ENCODE results near the gene AOPEP. TPM values are rescaled to one million over a fixed set of nuclear protein-coding genes. Genes with fewer than 3 reads are reported as not detected.

The AOPEP gene
- total and polyA plus RNA-seq, 11 donors, result 105 to 310 (median 185) TPM

- DNase-seq (peak in 2 of 5 donors; percentile 53 to 60), ATAC-seq (peak in 3 of 4 donors; percentile 70 to 74 (median 72))
- no peak for TF ChIP-seq POLR2A (IDR thresholded peaks at IDR 0.05)
- no peak for TF ChIP-seq CTCF (IDR thresholded peaks at IDR 0.05)
- Histone ChIP-seq H3K9me3 (no peaks in the 10 kb centered on the region), H3K36me3 (no peaks in the 10 kb centered on the region), H3K4me1 (peaks cover 0 to 55% (median 11%) of the 10 kb centered on the region in 12 donors), H3K27ac (peak overlapping the region in 11 of 12 donors; percentile 32 to 79 (median 50)), H3K4me3 (no peak overlapping the region), H3K27me3 (no peaks in the 10 kb centered on the region)
- WGBS, 4 donors, result 58 to 66% (median 63%) methylated on average over 8 of the region's 8 CpGs
- intact Hi-C loops (cut with DNase I), result loop anchor here in 3 of 10 donors (5.0 to 10.0 kb wide), 3 partner anchors 38 to 46 kb away; no protein-coding TSS in a partner anchor
Measured at GRCh38 chr9:94819161-94819687, 92.7 kb downstream of the AOPEP start.

- H3K9me3 ChIP-seq, result no peaks in the 10 kb centered on the region
- DNase-seq (no peak), ATAC-seq (no peak)
- H3K27ac ChIP-seq, result peak overlapping the region in 5 of 12 donors; percentile 32 to 77 (median 47)
- no peak for TF ChIP-seq POLR2A (IDR thresholded peaks at IDR 0.05)
- no peak for TF ChIP-seq CTCF (IDR thresholded peaks at IDR 0.05)
- H3K4me3 ChIP-seq, result no peak overlapping the region
- H3K4me1 ChIP-seq, result peaks cover 0 to 76% (median 20%) of the 10 kb centered on the region in 12 donors
- intact Hi-C loops (cut with DNase I), result no loop called here
- H3K36me3 ChIP-seq, result no peaks in the 10 kb centered on the region
- no peaks in the 10 kb centered on the region for H3K27me3 ChIP-seq
- 90 to 96% (median 93%) methylated on average over 3 of the region's 3 CpGs for WGBS, 4 donors
Measured at GRCh38 chr9:94821098-94821887, 94.8 kb downstream of the AOPEP start.

- ATAC-seq, result peak in 3 of 4 donors; percentile 21 to 56 (median 36)
- 67 to 85% (median 74%) methylated on average over 2 of the region's 2 CpGs for WGBS, 4 donors
- Histone ChIP-seq H3K4me3 (no peak overlapping the region), H3K36me3 (no peaks in the 10 kb centered on the region), H3K27me3 (no peaks in the 10 kb centered on the region), H3K4me1 (peaks cover 0 to 80% (median 20%) of the 10 kb centered on the region in 12 donors), H3K27ac (peak overlapping the region in 9 of 12 donors; percentile 6 to 77 (median 38)), H3K9me3 (no peaks in the 10 kb centered on the region)
- intact Hi-C loops (cut with DNase I), result no loop called here
- no peak for TF ChIP-seq CTCF (IDR thresholded peaks at IDR 0.05)
- no peak for TF ChIP-seq POLR2A (IDR thresholded peaks at IDR 0.05)
- DNase-seq, result no peak
Measured at GRCh38 chr9:94822273-94822672, 95.8 kb downstream of the AOPEP start.

- DNase-seq (no peak), ATAC-seq (no peak)
- TF ChIP-seq CTCF (IDR thresholded peaks at IDR 0.05) (no peak), POLR2A (IDR thresholded peaks at IDR 0.05) (no peak)
- H3K27me3 ChIP-seq, result no peaks in the 10 kb centered on the region
- WGBS, 4 donors, result 78 to 89% (median 81%) methylated on average over 5 of the region's 5 CpGs
- intact Hi-C loops (cut with DNase I), result no loop called here
- peak overlapping the region in 4 of 12 donors; percentile 32 to 47 (median 36) for H3K27ac ChIP-seq
- H3K4me1 ChIP-seq, result peaks cover 0 to 78% (median 27%) of the 10 kb centered on the region in 12 donors
- no peaks in the 10 kb centered on the region for H3K9me3 ChIP-seq
- no peak overlapping the region for H3K4me3 ChIP-seq
- no peaks in the 10 kb centered on the region for H3K36me3 ChIP-seq
Measured at GRCh38 chr9:94823710-94824109, 97.2 kb downstream of the AOPEP start.

Data from heart left ventricle (tissue), 16 donors.